ENCODE data around the gene TMEM218.

DNA sequence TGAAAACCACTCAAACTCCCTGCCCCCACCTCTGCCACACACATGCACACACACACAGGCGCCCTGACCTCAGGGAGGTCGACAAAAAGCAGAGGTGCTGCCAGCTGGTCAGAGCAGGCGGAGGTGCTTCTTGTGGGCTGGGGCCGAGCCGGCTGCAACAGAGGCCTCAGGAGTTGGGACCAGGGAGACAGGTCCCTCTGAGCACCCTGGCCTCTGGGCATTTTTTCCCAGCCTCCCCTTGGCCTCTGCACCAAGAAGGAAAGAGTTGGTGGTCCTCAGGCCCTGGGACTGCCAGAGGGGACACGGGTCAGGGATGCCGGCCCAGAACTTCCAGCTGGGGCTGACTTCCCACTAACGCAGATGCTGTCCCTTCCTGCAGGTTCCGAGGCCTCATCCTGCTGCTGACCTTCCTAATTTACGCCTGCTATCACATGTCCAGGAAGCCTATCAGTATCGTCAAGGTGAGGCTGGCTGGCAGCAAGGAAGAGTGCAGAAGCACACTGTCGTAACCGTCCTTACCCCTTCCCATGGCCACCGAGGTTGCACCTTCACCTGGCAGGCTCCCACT lies 35.0 kb downstream of the TMEM218 start:
- TF ChIP-seq POLR2AphosphoS5 (IDR thresholded peaks at IDR 0.05) (no peak), EP300 (IDR thresholded peaks at IDR 0.05) (no peak), POLR2A (IDR thresholded peaks at IDR 0.05) (no peak)
- TF ChIP-seq, protein P1, sequence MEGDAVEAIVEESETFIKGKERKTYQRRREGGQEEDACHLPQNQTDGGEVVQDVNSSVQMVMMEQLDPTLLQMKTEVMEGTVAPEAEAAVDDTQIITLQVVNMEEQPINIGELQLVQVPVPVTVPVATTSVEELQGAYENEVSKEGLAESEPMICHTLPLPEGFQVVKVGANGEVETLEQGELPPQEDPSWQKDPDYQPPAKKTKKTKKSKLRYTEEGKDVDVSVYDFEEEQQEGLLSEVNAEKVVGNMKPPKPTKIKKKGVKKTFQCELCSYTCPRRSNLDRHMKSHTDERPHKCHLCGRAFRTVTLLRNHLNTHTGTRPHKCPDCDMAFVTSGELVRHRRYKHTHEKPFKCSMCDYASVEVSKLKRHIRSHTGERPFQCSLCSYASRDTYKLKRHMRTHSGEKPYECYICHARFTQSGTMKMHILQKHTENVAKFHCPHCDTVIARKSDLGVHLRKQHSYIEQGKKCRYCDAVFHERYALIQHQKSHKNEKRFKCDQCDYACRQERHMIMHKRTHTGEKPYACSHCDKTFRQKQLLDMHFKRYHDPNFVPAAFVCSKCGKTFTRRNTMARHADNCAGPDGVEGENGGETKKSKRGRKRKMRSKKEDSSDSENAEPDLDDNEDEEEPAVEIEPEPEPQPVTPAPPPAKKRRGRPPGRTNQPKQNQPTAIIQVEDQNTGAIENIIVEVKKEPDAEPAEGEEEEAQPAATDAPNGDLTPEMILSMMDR (IDR thresholded peaks at IDR 0.05): no peak

Measured in suprapubic skin (tissue), 4 donors.